Measurements from ENCODE around the gene HPX.

GRCh38 chr11:6387811-6388599 is 52.8 kb downstream of the HPX start:
- no peak for TF ChIP-seq POLR2AphosphoS5 (IDR thresholded peaks at IDR 0.05; ENCODE audit: low read depth, low read length)
- no peak for TF ChIP-seq POLR2A (IDR thresholded peaks at IDR 0.05; ENCODE audit: low read depth, low read length)
- no peak for TF ChIP-seq SPI1 (IDR thresholded peaks at IDR 0.05; ENCODE audit: low read depth, low read length)
- TF ChIP-seq TAF1 (IDR thresholded peaks at IDR 0.05; ENCODE audit: low read depth, low read length): no peak
- no peak for TF ChIP-seq POU2F2 (IDR thresholded peaks at IDR 0.05; ENCODE audit: low read depth, low read length)
